Stimulated activated CD4-positive, alpha-beta T cell treated with anti-CD3 and anti-CD28 coated beads, TNF-alpha, amount 100 ng/mL, for 48 hours (primary cell): ENCODE data around the gene SYDE1.
A peak's percentile ranks its signal among the peaks of the same experiment; 100 is the strongest.
"Not testable (repeated sequence)": the region's sequence is repeated elsewhere in the genome, so short reads cannot be mapped to it uniquely, and the experiment has no call there.

Experiments used
- DNase-seq, 3 donors: peaks; one replicate each; pipeline ENCODE4 v3.0.0-alpha.2; 2020; ENCODE audit warnings: low read depth in 3 of 3

SYDE1 gene, protein sequence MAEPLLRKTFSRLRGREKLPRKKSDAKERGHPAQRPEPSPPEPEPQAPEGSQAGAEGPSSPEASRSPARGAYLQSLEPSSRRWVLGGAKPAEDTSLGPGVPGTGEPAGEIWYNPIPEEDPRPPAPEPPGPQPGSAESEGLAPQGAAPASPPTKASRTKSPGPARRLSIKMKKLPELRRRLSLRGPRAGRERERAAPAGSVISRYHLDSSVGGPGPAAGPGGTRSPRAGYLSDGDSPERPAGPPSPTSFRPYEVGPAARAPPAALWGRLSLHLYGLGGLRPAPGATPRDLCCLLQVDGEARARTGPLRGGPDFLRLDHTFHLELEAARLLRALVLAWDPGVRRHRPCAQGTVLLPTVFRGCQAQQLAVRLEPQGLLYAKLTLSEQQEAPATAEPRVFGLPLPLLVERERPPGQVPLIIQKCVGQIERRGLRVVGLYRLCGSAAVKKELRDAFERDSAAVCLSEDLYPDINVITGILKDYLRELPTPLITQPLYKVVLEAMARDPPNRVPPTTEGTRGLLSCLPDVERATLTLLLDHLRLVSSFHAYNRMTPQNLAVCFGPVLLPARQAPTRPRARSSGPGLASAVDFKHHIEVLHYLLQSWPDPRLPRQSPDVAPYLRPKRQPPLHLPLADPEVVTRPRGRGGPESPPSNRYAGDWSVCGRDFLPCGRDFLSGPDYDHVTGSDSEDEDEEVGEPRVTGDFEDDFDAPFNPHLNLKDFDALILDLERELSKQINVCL

GRCh38 chr19:15107061-15108010, at the start of gene SYDE1:
Gene SYDE1 (plus strand): TSS chr19:15107401. CDS start chr19:15107434, 33 bp downstream.
- DNase-seq = peak in 2 of 3 donors; percentile 29 to 45

DNA sequence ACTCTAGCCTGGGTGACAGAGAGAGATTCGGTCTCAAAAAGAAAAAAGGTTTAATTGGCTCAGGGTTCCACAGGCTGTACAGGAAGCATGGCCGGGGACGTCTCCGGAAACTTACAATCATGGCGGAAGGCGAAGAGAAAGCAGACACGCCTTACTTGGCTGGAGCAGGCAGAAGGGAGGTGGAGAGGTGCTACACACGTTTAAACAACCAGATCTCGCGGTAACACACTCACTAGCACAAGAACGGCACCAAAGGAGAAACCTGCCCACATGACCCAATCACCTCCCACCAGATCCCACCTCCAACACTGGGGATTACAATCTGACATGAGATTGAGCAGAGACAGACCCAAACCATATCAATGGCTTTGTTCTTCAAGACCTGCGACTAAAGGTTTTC, 45.2 kb upstream of the SYDE1 start:
- no peak for DNase-seq

DNA sequence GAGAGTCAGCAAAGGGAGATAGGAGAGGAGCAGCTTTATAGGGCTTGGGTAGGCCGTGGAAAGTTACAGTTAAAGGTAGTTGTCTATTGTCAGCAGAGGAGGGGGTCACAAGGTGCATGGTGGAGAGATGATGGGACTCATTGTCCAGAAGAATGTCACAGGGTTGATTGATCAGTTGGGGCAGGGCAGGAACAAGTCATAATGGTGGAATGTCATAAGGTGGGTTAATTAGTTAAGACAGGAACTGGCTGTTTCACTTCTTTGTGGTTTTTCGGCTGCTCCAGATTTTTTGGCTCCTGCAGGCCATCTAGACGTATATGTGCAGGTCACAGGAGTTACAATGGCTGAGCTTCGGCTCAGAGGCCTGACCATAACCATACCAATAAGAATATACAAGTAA, 36.8 kb upstream of the SYDE1 start:
- not testable (repeated sequence) for DNase-seq

GRCh38 chr19:15072930-15073647, 34.1 kb upstream of the SYDE1 start:
- DNase-seq = no peak

GRCh38 chr19:15074371-15074770, 32.8 kb upstream of the SYDE1 start:
- no peak for DNase-seq

DNA sequence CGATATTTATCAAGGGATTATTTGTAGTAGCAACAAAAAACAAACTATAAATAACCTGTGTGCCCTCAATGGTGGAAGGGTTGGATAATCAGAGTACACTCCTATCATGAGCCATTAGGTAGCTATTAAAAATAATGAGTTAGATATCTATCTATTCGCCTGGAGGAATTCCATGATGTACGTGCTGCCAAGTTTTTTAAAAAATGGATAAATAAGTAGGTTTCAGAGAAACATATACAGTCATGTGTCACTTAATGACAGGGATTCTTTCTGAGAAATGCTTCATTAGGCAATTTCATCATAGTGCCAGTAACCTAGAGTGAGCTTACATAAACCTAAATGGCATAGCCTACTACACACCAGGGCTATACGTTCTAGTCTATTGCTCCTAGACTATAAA, 31.4 kb upstream of the SYDE1 start:
- DNase-seq = no peak

GRCh38 chr19:15080002-15080401, 27.2 kb upstream of the SYDE1 start:
- DNase-seq = not testable (repeated sequence)

DNA sequence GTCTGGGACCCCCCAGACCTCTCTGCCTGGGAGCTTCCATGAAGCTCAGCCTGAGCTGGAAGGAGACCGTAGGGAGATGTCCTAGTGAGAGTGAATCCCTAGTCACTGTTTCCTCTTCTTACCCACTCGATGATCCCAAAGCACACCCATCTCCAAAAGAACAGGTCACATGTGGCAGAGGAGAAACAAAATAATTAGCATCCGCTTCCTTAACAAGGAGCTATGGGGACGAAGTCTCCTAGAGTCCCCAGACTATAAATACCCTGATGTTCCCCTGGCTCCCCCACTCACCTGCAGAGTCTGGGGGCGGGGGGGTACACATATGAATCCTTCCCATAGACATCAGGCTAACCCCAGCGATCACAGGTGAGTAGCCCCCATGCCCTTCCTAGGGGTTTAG, 25.3 kb upstream of the SYDE1 start, which contains the start of gene OR1I1:
Gene OR1I1, plus strand, starts transcription at position 301 of the 400 bp plus-strand sequence. CDS start 4,855 bp downstream, outside the sequence.
- DNase-seq = no peak

DNA sequence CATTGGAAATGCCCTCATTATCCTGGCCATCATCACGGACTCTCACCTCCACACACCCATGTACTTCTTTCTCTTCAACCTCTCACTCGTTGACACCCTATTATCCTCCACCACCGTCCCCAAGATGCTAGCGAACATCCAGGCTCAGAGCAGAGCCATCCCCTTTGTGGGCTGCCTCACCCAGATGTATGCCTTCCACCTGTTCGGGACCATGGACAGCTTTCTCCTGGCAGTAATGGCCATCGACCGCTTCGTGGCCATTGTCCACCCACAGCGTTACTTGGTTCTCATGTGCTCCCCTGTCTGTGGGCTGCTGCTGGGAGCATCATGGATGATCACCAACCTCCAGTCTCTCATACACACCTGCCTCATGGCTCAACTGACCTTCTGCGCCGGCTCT, 20.0 kb upstream of the SYDE1 start:
- no peak for DNase-seq

DNA sequence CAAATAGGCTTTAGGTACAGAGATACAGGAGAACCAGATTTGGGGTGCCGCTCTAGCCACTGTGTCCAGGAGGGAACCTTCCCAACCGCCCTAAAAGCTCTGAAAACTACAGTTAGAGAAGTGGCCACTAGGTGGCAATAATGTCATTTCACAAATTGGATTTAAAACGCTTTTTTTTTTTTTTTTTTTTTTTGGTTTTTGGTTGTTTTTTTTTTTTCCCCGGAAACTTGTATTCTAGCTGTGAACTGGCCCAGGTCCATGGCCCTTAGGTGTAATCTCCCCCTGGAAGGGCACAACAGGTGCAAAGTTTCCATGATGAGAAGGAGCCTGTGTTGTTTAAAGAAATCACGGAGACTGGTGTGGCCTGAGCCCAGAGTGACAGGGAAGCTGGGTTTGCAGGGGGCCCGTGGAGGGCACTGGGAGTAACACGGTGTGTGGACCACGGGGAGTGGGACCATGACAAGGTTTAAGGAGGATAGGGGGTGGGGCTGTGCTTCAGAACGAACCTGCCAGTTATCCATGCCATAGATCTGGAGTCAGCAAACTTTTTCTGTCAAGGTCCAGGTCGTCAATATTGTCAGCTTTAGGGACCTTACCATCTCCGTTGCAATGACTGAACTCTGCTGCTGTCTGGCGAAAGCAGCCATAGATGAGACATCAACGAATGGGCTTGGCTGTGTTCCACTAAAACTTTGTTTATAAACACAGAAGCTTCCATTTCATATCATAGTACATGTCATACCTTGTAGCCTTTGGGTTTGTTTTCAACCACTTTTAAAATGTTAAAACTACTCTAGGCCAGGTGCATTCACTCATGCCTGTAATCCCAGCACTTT, 15.1 kb upstream of the SYDE1 start:
- peak in 2 of 3 donors; percentile 15 to 49 for DNase-seq

- no peak for DNase-seq
Observed at GRCh38 chr19:15093001-15093400, 14.2 kb upstream of the SYDE1 start.

DNA sequence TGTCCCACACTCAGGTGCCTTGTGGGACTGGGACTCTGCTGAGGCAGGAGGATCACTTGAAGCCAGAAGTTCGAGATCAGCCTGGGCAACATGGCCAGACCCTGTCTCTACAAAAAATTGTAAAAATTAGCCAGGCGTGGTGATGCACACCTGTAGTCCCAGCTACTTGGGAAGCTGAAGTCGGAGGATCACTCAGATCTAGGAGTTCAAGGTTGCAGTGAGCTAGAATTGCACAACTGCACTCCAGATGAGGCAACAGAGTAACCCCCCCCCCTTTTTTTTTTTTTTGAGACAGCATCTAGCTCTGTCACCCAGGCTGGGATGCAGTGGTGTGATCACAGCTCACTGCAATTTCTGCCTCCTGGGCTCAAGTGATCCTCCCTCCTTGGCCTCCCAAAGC, 11.0 kb upstream of the SYDE1 start:
- DNase-seq = no peak

GRCh38 chr19:15097980-15098379, 9.2 kb upstream of the SYDE1 start:
- not testable (repeated sequence) for DNase-seq

- no peak for DNase-seq
Observed at GRCh38 chr19:15098460-15098859, 8.7 kb upstream of the SYDE1 start.

DNA sequence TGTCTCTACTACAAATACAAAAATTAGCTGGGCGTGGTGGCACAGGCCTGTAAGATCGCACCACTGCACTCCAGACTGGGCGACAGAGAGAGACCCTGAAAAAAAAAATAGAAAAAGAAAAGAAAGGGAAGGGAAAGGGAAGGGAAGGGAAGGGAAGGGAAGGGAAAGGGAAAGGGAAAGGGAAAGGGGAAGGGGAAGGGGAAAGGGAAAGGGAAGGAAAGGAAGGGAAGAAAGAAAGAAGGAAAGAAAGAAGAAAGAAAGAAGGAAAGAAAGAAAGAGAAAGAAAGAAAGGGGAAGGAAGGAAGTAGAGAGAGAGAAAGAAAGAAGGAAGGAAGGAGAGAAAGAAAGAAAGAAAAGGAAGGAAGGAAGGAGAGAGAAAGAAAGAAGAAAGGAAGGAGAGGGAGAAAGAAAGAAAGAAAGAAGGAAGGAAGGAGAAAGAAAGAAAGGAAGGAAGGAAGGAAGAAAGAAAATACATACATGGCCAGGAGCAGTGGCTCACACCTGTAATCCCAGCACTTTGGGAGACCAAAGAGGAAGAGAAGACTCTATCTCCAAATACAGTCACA, 8.1 kb upstream of the SYDE1 start:
- no peak for DNase-seq

GRCh38 chr19:15101479-15102082, 5.6 kb upstream of the SYDE1 start:
- DNase-seq = peak; percentile 27 to 43 (median 35)

DNA sequence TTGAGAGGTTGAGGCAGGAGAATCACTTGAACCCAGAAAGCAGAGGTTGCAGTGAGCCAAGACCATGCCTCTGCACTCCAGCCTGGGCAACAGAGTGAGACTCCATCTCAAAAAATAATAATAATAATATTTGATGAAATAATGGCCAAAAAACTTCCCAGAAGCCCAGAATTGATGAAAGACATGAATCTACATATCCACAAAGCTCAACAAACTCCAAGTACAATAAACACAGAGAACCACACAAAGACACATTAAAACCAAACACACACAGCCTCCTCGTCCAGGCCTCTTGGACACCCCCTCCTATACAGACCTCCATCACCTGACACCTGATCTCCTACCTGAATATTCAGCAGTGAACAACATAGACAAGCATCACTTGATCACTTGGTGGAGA, 3.2 kb upstream of the SYDE1 start:
- no peak for DNase-seq

GRCh38 chr19:15104411-15104810, 2.8 kb upstream of the SYDE1 start:
- DNase-seq = no peak

GRCh38 chr19:15105044-15105443, 2.2 kb upstream of the SYDE1 start:
- no peak for DNase-seq
